IMR-90 (cell line): Measurements from ENCODE around the gene PLEKHB2. TPM values are rescaled to one million over a fixed set of nuclear protein-coding genes. Genes with fewer than 3 reads are reported as not detected.

ENCODE experiments used
- ATAC-seq: fragments of 200-7000 bp; cut with Tn5 transposase; 2 replicates; pipeline ENCODE4 v1.9.1; 2020; ENCODE audit warnings: low read depth, mild to moderate bottlenecking, moderate library complexity
- BruUV-seq: library from RNA; stranded (reverse); fragments of 400-500 nt; replicated peaks from 2 replicates; lab custom pipeline; 2021; lab: Mats Ljungman, UMichigan
- CTCF ChIA-PET: fragments of 300-600 bp; formaldehyde crosslinking; extraction: SDS; loops from one replicate; lab custom pipeline; 2021; ENCODE audit warnings: antibody characterized with exemption; lab: Yijun Ruan, JAX
- POLR2A ChIA-PET: fragments of 300-600 bp; sonication (Branson Sonifier 250); formaldehyde crosslinking; loops from one replicate; lab custom pipeline; 2022; ENCODE audit warnings: antibody characterized with exemption; ENCODE audit not compliant: unreplicated experiment; lab: Charles Lee
- DNase-seq: peaks from one replicate; pipeline ENCODE4 v3.0.0; 2013
- H2AFZ ChIP-seq: replicated peaks from 2 replicates; pipeline ENCODE3; 2013; ENCODE audit warnings: low read length, mild to moderate bottlenecking; ENCODE audit not compliant: poor library complexity
- H2AK5ac ChIP-seq: 2 replicates; pipeline ENCODE4 v1.6.1; 2013; ENCODE audit warnings: low read depth, low read length, inconsistent platforms
- H2AK9ac ChIP-seq: replicated peaks from 2 replicates; pipeline ENCODE3; 2013; ENCODE audit warnings: mild to moderate bottlenecking, low read depth, low read length, moderate library complexity; ENCODE audit not compliant: poor library complexity
- H2BK120ac ChIP-seq: 2 replicates; pipeline ENCODE4 v1.6.1; 2013; ENCODE audit warnings: low read depth, low read length, inconsistent platforms
- H2BK15ac ChIP-seq: 3 replicates; pipeline ENCODE4 v1.6.1; 2013; ENCODE audit warnings: low read depth, low read length, inconsistent platforms
- H2BK20ac ChIP-seq: 2 replicates; pipeline ENCODE4 v1.6.1; 2013; ENCODE audit warnings: low read depth, mild to moderate bottlenecking, inconsistent platforms, low read length, moderate library complexity
- H2BK5ac ChIP-seq: 2 replicates; pipeline ENCODE4 v1.6.1; 2013; ENCODE audit warnings: mild to moderate bottlenecking, low read depth, low read length, inconsistent platforms; ENCODE audit not compliant: poor library complexity, severe bottlenecking
- H3K14ac ChIP-seq: replicated peaks from 2 replicates; pipeline ENCODE4 v1.6.1; 2013; ENCODE audit warnings: low read depth, low read length, inconsistent platforms
- H3K18ac ChIP-seq: 2 replicates; pipeline ENCODE4 v1.6.1; 2013; ENCODE audit warnings: low read depth, low read length, control low read depth
- H3K23ac ChIP-seq: 2 replicates; pipeline ENCODE4 v1.6.1; 2013; ENCODE audit warnings: low read depth, low read length, inconsistent platforms
- H3K27ac ChIP-seq: 2 replicates; pipeline ENCODE4 v1.5.1; 2013; ENCODE audit warnings: mild to moderate bottlenecking, control low read depth, low read length; ENCODE audit not compliant: insufficient read depth
- H3K27me3 ChIP-seq: 2 replicates; pipeline ENCODE4 v1.6.1; 2013; ENCODE audit warnings: low read length; ENCODE audit not compliant: control insufficient read depth, insufficient read depth
- H3K36me3 ChIP-seq: 2 replicates; pipeline ENCODE4 v1.6.1; 2013; ENCODE audit warnings: low read length, mixed read lengths; ENCODE audit not compliant: control insufficient read depth, insufficient read depth
- H3K4ac ChIP-seq: 2 replicates; pipeline ENCODE4 v1.6.1; 2013; ENCODE audit warnings: low read depth, low read length, inconsistent platforms
- H3K4me1 ChIP-seq: 2 replicates; pipeline ENCODE4 v1.6.1; 2013; ENCODE audit warnings: low read length, mixed read lengths; ENCODE audit not compliant: control insufficient read depth, insufficient read depth
- H3K4me2 ChIP-seq: 2 replicates; pipeline ENCODE4 v1.6.1; 2013; ENCODE audit warnings: low read depth, mild to moderate bottlenecking, control low read depth, low read length, moderate library complexity
- H3K4me3 ChIP-seq: 2 replicates; pipeline ENCODE4 v1.5.1; 2013; ENCODE audit warnings: low read depth, mild to moderate bottlenecking, control low read depth, low read length, moderate library complexity; ENCODE audit not compliant: insufficient read depth
- H3K56ac ChIP-seq: 2 replicates; pipeline ENCODE4 v1.6.1; 2013; ENCODE audit warnings: low read length, inconsistent platforms; ENCODE audit not compliant: insufficient read depth; ENCODE audit errors: extremely low read depth
- H3K79me1 ChIP-seq, 2 experiments: 2 replicates each; pipeline ENCODE4 v1.6.1; 2013; ENCODE audit warnings: low read length in 2 of 2, inconsistent platforms in 1 of 2, low read depth in 1 of 2
- H3K9ac ChIP-seq: 2 replicates; pipeline ENCODE4 v1.6.1; 2013; ENCODE audit warnings: low read depth, low read length, control low read depth
- H3K9me1 ChIP-seq: 2 replicates; pipeline ENCODE4 v1.6.1; 2013; ENCODE audit warnings: low read length, inconsistent platforms; ENCODE audit not compliant: insufficient read depth
- H3K9me3 ChIP-seq: 2 replicates; pipeline ENCODE4 v1.6.1; 2013; ENCODE audit warnings: low read length; ENCODE audit not compliant: control insufficient read depth, insufficient read depth
- H4K20me1 ChIP-seq: 2 replicates; pipeline ENCODE4 v1.6.1; 2013; ENCODE audit warnings: low read length, inconsistent platforms; ENCODE audit not compliant: insufficient read depth
- H4K5ac ChIP-seq: 2 replicates; pipeline ENCODE4 v1.6.1; 2013; ENCODE audit warnings: mild to moderate bottlenecking, low read depth, low read length, control low read depth
- H4K8ac ChIP-seq, 2 experiments: 2 replicates each; pipeline ENCODE4 v1.6.1; 2013; ENCODE audit warnings: low read depth in 2 of 2, low read length in 2 of 2, control low read depth in 1 of 2, inconsistent platforms in 1 of 2
- H4K91ac ChIP-seq: 2 replicates; pipeline ENCODE4 v1.6.1; 2013; ENCODE audit warnings: low read depth, low read length, inconsistent platforms; ENCODE audit not compliant: insufficient read depth
- BHLHE40 ChIP-seq: fragments of 150-350 bp; IDR thresholded peaks from 2 replicates; pipeline ENCODE4 v1.6.1; 2016; ENCODE audit warnings: mild to moderate bottlenecking, low read depth, low read length
- CHD1 ChIP-seq: IDR thresholded peaks from 2 replicates; pipeline ENCODE4 v1.6.1; 2012; ENCODE audit warnings: low read depth, low read length, improper control_type of control experiment
- FOS ChIP-seq: fragments of 150-350 bp; IDR thresholded peaks from 2 replicates; pipeline ENCODE4 v1.6.1; 2016; ENCODE audit warnings: low read depth, low read length
- MAFK ChIP-seq: IDR thresholded peaks from 2 replicates; pipeline ENCODE4 v1.6.1; 2012; ENCODE audit warnings: low read depth, low read length, improper control_type of control experiment
- MAZ ChIP-seq: IDR thresholded peaks from 2 replicates; pipeline ENCODE4 v1.6.1; 2012; ENCODE audit warnings: low read depth, mild to moderate bottlenecking, low read length, improper control_type of control experiment, moderate library complexity, borderline replicate concordance
- MXI1 ChIP-seq: IDR thresholded peaks from 2 replicates; pipeline ENCODE4 v1.6.1; 2012; ENCODE audit warnings: low read depth, mild to moderate bottlenecking, low read length, moderate library complexity, borderline replicate concordance
- NFE2L2 ChIP-seq: fragments of 150-350 bp; IDR thresholded peaks from 2 replicates; pipeline ENCODE4 v1.6.1; 2016; ENCODE audit warnings: low read depth, mild to moderate bottlenecking, low read length
- POLR2A ChIP-seq: IDR thresholded peaks from 2 replicates; pipeline ENCODE4 v1.6.1; 2012; ENCODE audit warnings: mild to moderate bottlenecking, low read depth, low read length
- RAD21 ChIP-seq: IDR thresholded peaks from 2 replicates; pipeline ENCODE4 v1.6.1; 2012; ENCODE audit warnings: low read length, improper control_type of control experiment
- RFX5 ChIP-seq: IDR thresholded peaks from 2 replicates; pipeline ENCODE4 v1.8.0; 2012; ENCODE audit warnings: low read depth, mild to moderate bottlenecking, low read length, moderate library complexity
- USF2 ChIP-seq: fragments of 150-350 bp; IDR thresholded peaks from 2 replicates; pipeline ENCODE4 v1.6.1; 2017; ENCODE audit warnings: mild to moderate bottlenecking, antibody characterized with exemption, low read length, low read depth
- WGBS, 2 experiments: methylation state at CpG; one replicate each; pipeline versions ENCODE4 v1.1.5 to v1.1.7; 2013; ENCODE audit warnings: missing lambda C conversion rate in 2 of 2; ENCODE audit not compliant: insufficient read length in 1 of 2; ENCODE audit errors: extremely low coverage in 2 of 2; 5-methylcytosine and 5-hydroxymethylcytosine counted together
- dilution Hi-C: fragments of 300-500 bp; cut with HindIII; formaldehyde crosslinking; loops from one replicate; pipeline ENCODE4 v1.14.3; 2018; ENCODE audit warnings: low sequenced_read_pairs; ENCODE audit not compliant: unreplicated experiment
- in situ Hi-C: fragments of 300-500 bp; cut with MboI; formaldehyde crosslinking; loops from 3 replicates; pipeline ENCODE4 v1.14.3; 2019; ENCODE audit warnings: low sequenced_read_pairs, inconsistent platforms, mixed read lengths
- intact Hi-C: fragments of 100-400 bp; cut with micrococcal nuclease; formaldehyde crosslinking; loops from 2 replicates; pipeline ENCODE4 v1.10.0; 2022
- polyA plus RNA-seq, 3 experiments: library from polyadenylated mRNA; depleted of rRNA; stranded (reverse); fragments of >200 nt; gene quantifications; 2 replicates each; pipeline ENCODE4 v1.2.3, GENCODE V29; 2012; ENCODE audit warnings: low replicate concordance in 1 of 3
- total RNA-seq: library from RNA; depleted of rRNA; stranded (reverse); fragments of >200 nt; gene quantifications from 2 replicates; pipeline ENCODE4 v1.2.3, GENCODE V29; 2012

The PLEKHB2 gene
- total and polyA plus RNA-seq, 2 of the 4 experiments (the other 2 are of a cell fraction), result 62.9 to 82.1 TPM

GRCh38 chr2:131120815-131121317 lies 15.7 kb downstream of the PLEKHB2 start:
- Histone ChIP-seq H4K91ac (no peak overlapping the region), H3K56ac (no peak overlapping the region), H3K23ac (no peak overlapping the region), H2AK5ac (no peak overlapping the region), H3K27me3 (no peaks in the 10 kb centered on the region), H2BK20ac (no peak overlapping the region), H3K9ac (no peak overlapping the region), H4K8ac (no peak overlapping the region), H3K4me1 (no peaks in the 10 kb centered on the region), H3K14ac (no peak overlapping the region), H2AFZ (no peak overlapping the region), H3K4me2 (no peak overlapping the region), H3K4me3 (no peak overlapping the region), H2BK120ac (no peak overlapping the region), H3K4ac (no peak overlapping the region), H3K79me1 (peaks cover 35 to 67% of the 10 kb centered on the region in 2 experiments), H2BK15ac (no peak overlapping the region), H2BK5ac (no peak overlapping the region), H2AK9ac (no peak overlapping the region), H3K9me3 (no peaks in the 10 kb centered on the region), H4K20me1 (peaks cover 32% of the 10 kb centered on the region), H3K36me3 (peaks cover 16% of the 10 kb centered on the region), H3K18ac (no peak overlapping the region), H3K27ac (no peak overlapping the region), H4K5ac (no peak overlapping the region), H3K9me1 (peaks cover 7% of the 10 kb centered on the region; the same call in 1 of the 2 replicates)
- in situ Hi-C loops, result loop anchor here (25.0 kb wide), 2 partner anchors 391 to 759 kb away; partner anchors contain the start of gene PTPN18
- no peak for DNase-seq
- dilution Hi-C loops, result no loop called here
- ChIA-PET CTCF (no interaction called here), POLR2A (no interaction called here)
- TF ChIP-seq MXI1 (no peak), MAZ (no peak), RAD21 (no peak), NFE2L2 (no peak), MAFK (no peak), USF2 (no peak), BHLHE40 (no peak), FOS (no peak), RFX5 (no peak), CHD1 (no peak), POLR2A (no peak)
- intact Hi-C loops, result no loop called here
- no TSS peak for BruUV-seq
- WGBS, 2 experiments, result 100% methylated on average over 2 of the region's 12 CpGs; no CpG with 5 or more reads in 1 of the 2 experiments
- ATAC-seq, result no peak
